ENCODE results near the gene DOK5.

The DOK5 gene

DNA sequence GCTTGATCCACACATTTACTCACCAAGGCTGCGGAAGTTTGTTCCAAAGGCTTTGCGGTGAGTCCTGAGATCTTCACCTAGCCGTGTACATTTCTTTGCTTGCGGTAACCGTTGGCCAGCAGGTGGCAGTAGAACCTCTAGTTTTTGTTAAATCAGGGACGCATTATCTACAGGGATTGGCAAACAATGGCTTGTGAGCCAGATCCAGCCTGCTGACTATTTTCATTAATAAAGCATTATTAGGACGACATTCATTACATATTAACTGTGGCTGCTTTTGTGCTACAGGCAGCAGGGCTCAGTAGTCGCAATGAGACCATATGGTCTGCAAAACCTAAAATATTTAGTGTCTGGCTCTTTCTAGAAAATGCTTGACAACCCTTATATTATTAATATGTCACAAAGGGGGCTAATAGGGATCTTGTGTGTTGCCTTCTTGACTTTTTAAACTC is 174.1 kb downstream of the DOK5 start:
- Histone ChIP-seq H3K27ac (replicated peaks; ENCODE audit: low read length) (no peak overlapping the region), H2AFZ (ENCODE audit: low read length) (peak overlapping the region; percentile 74), H3K79me1 (ENCODE audit: low read depth, low read length) (no peaks in the 10 kb centered on the region), H3K4me3 (ENCODE audit: low read length in 2 of 2) (no peak overlapping the region), H3K9me3 (replicated peaks in 1 of 2; ENCODE audit: control insufficient read depth in 2 of 2, insufficient read depth in 1 of 2, low read depth in 1 of 2, low read length in 2 of 2) (no peaks in the 10 kb centered on the region), H3K18ac (ENCODE audit: low read length) (no peak overlapping the region), H2AK5ac (ENCODE audit: low read depth, low read length) (no peak overlapping the region), H3K14ac (ENCODE audit: low read length) (no peak overlapping the region), H3K23ac (ENCODE audit: low read depth, low read length, poor library complexity) (no peak overlapping the region), H2BK120ac (ENCODE audit: low read depth, low read length) (no peak overlapping the region), H3K4ac (ENCODE audit: low read length) (no peak overlapping the region), H4K8ac (ENCODE audit: low read depth, low read length) (no peak overlapping the region), H3K9ac (ENCODE audit: low read depth, low read length, poor library complexity) (no peak overlapping the region), H2BK12ac (ENCODE audit: low read length) (no peak overlapping the region), H3K4me1 (ENCODE audit: control insufficient read depth in 2 of 2, insufficient read depth in 1 of 2, low read depth in 1 of 2, low read length in 2 of 2) (peaks cover 0 to 11% of the 10 kb centered on the region in 2 donors), H2BK15ac (ENCODE audit: low read length) (no peak overlapping the region), H4K91ac (ENCODE audit: low read depth, low read length, poor library complexity) (no peak overlapping the region), H3K4me2 (ENCODE audit: insufficient read depth, low read length, poor library complexity, severe bottlenecking) (no peak overlapping the region), H3K27me3 (ENCODE audit: control insufficient read depth in 3 of 3, insufficient read depth in 3 of 3, low read depth in 1 of 3, low read length in 3 of 3) (no peaks in the 10 kb centered on the region), H2BK5ac (ENCODE audit: low read length) (no peak overlapping the region), H3K36me3 (replicated peaks in 1 of 2; ENCODE audit: control insufficient read depth in 2 of 2, insufficient read depth in 2 of 2, low read length in 2 of 2) (no peaks in the 10 kb centered on the region)
- DNase-seq (ENCODE audit: low spot score): peak; percentile 81
- no CpG with 5 or more reads among the region's 8 CpGs for WGBS, 2 donors (ENCODE audit: extremely low coverage in 2 of 2, insufficient read length in 2 of 2, insufficient replicate concordance in 1 of 2)

DNA sequence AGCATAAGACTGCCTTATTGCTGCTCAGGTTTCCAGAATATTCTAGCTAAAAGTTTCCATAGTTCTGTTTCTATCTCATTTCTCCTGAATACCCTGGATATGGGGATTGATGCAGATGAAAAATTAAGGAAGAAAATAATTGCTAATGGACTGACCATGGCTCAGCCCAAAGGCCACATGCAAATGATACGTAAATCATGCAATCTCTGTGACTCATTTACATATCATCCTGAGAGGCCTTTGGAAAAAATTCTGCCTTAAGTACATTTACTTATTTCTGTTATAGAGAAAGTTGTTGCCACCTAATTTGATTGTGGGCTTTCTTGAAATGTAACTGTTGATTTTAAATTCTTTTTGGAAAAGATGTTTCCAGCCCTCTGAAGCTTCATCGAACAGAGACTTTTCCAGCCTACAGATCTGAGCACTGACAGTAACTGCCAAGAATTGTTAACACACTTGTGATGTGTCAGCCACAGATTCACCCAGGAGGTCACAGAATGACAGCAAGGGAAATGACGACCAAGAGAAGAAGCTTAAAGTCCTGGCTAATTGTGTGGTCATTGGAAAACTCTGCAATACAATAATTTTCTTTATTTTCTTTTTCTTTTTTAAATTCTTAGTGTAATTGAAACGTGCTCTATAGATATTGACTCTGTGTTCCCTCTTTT is 174.8 kb downstream of the DOK5 start:
- DNase-seq (ENCODE audit: low spot score): no peak
- no peak overlapping the region for H2BK5ac ChIP-seq (ENCODE audit: low read length)
- H3K9me3 ChIP-seq (replicated peaks in 1 of 2; ENCODE audit: control insufficient read depth in 2 of 2, insufficient read depth in 1 of 2, low read depth in 1 of 2, low read length in 2 of 2): no peaks in the 10 kb centered on the region
- H2AFZ ChIP-seq (ENCODE audit: low read length): peak overlapping the region; percentile 74
- H4K8ac ChIP-seq (ENCODE audit: low read depth, low read length): no peak overlapping the region
- no peak overlapping the region for H2BK120ac ChIP-seq (ENCODE audit: low read depth, low read length)
- no peak overlapping the region for H2BK15ac ChIP-seq (ENCODE audit: low read length)
- H3K4me1 ChIP-seq (ENCODE audit: control insufficient read depth in 2 of 2, insufficient read depth in 1 of 2, low read depth in 1 of 2, low read length in 2 of 2): peaks cover 2 to 14% of the 10 kb centered on the region in 2 donors
- H3K9ac ChIP-seq (ENCODE audit: low read depth, low read length, poor library complexity): no peak overlapping the region
- no peak overlapping the region for H3K4ac ChIP-seq (ENCODE audit: low read length)
- no peak overlapping the region for H4K91ac ChIP-seq (ENCODE audit: low read depth, low read length, poor library complexity)
- no peak overlapping the region for H2BK12ac ChIP-seq (ENCODE audit: low read length)
- H3K14ac ChIP-seq (ENCODE audit: low read length): no peak overlapping the region
- no peaks in the 10 kb centered on the region for H3K27me3 ChIP-seq (ENCODE audit: control insufficient read depth in 3 of 3, insufficient read depth in 3 of 3, low read depth in 1 of 3, low read length in 3 of 3)
- H3K79me1 ChIP-seq (ENCODE audit: low read depth, low read length): no peaks in the 10 kb centered on the region
- no peak overlapping the region for H3K27ac ChIP-seq (replicated peaks; ENCODE audit: low read length)
- no peak overlapping the region for H2AK5ac ChIP-seq (ENCODE audit: low read depth, low read length)
- no peaks in the 10 kb centered on the region for H3K36me3 ChIP-seq (replicated peaks in 1 of 2; ENCODE audit: control insufficient read depth in 2 of 2, insufficient read depth in 2 of 2, low read length in 2 of 2)
- no peak overlapping the region for H3K18ac ChIP-seq (ENCODE audit: low read length)
- H3K4me2 ChIP-seq (ENCODE audit: insufficient read depth, low read length, poor library complexity, severe bottlenecking): no peak overlapping the region
- no peak overlapping the region for H3K4me3 ChIP-seq (ENCODE audit: low read length in 2 of 2)
- no CpG with 5 or more reads among the region's 4 CpGs for WGBS, 2 donors (ENCODE audit: extremely low coverage in 2 of 2, insufficient read length in 2 of 2, insufficient replicate concordance in 1 of 2)
- no peak overlapping the region for H3K23ac ChIP-seq (ENCODE audit: low read depth, low read length, poor library complexity)

DNA sequence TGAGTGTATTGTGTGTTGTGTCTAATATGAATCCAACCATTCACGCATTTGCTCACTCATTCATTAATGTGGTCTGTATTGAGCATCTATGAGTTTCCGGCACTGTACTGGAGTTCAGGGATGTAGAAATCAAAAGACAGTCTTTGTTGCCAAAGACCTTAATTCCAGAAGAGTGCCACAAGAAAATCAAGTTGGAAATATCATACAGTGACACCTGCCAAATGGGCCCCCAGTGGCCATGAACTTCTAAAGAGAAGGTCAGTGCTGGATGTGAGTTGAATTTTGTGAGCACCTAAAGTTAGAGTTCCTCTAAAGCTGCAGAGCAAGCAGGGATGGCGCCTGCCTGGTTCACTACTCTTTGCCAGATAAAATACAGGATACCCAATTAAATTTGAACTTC is 175.9 kb downstream of the DOK5 start:
- no peak for DNase-seq (ENCODE audit: low spot score)
- H2BK12ac ChIP-seq (ENCODE audit: low read length): no peak overlapping the region
- no peak overlapping the region for H4K91ac ChIP-seq (ENCODE audit: low read depth, low read length, poor library complexity)
- no peak overlapping the region for H3K27ac ChIP-seq (replicated peaks; ENCODE audit: low read length)
- no peak overlapping the region for H2AFZ ChIP-seq (ENCODE audit: low read length)
- H2BK120ac ChIP-seq (ENCODE audit: low read depth, low read length): no peak overlapping the region
- no CpG with 5 or more reads among the region's 3 CpGs for WGBS, 2 donors (ENCODE audit: extremely low coverage in 2 of 2, insufficient read length in 2 of 2, insufficient replicate concordance in 1 of 2)
- H2BK5ac ChIP-seq (ENCODE audit: low read length): no peak overlapping the region
- H3K27me3 ChIP-seq (ENCODE audit: control insufficient read depth in 3 of 3, insufficient read depth in 3 of 3, low read depth in 1 of 3, low read length in 3 of 3): no peaks in the 10 kb centered on the region
- H3K79me1 ChIP-seq (ENCODE audit: low read depth, low read length): no peaks in the 10 kb centered on the region
- no peak overlapping the region for H3K9ac ChIP-seq (ENCODE audit: low read depth, low read length, poor library complexity)
- no peak overlapping the region for H2BK15ac ChIP-seq (ENCODE audit: low read length)
- no peak overlapping the region for H3K4ac ChIP-seq (ENCODE audit: low read length)
- no peak overlapping the region for H3K23ac ChIP-seq (ENCODE audit: low read depth, low read length, poor library complexity)
- no peak overlapping the region for H3K4me2 ChIP-seq (ENCODE audit: insufficient read depth, low read length, poor library complexity, severe bottlenecking)
- H3K36me3 ChIP-seq (replicated peaks in 1 of 2; ENCODE audit: control insufficient read depth in 2 of 2, insufficient read depth in 2 of 2, low read length in 2 of 2): no peaks in the 10 kb centered on the region
- no peak overlapping the region for H3K18ac ChIP-seq (ENCODE audit: low read length)
- H4K8ac ChIP-seq (ENCODE audit: low read depth, low read length): no peak overlapping the region
- no peak overlapping the region for H3K4me3 ChIP-seq (ENCODE audit: low read length in 2 of 2)
- H3K4me1 ChIP-seq (ENCODE audit: control insufficient read depth in 2 of 2, insufficient read depth in 1 of 2, low read depth in 1 of 2, low read length in 2 of 2): peaks cover 2 to 14% of the 10 kb centered on the region in 2 donors
- H2AK5ac ChIP-seq (ENCODE audit: low read depth, low read length): no peak overlapping the region
- no peaks in the 10 kb centered on the region for H3K9me3 ChIP-seq (replicated peaks in 1 of 2; ENCODE audit: control insufficient read depth in 2 of 2, insufficient read depth in 1 of 2, low read depth in 1 of 2, low read length in 2 of 2)
- no peak overlapping the region for H3K14ac ChIP-seq (ENCODE audit: low read length)

DNA sequence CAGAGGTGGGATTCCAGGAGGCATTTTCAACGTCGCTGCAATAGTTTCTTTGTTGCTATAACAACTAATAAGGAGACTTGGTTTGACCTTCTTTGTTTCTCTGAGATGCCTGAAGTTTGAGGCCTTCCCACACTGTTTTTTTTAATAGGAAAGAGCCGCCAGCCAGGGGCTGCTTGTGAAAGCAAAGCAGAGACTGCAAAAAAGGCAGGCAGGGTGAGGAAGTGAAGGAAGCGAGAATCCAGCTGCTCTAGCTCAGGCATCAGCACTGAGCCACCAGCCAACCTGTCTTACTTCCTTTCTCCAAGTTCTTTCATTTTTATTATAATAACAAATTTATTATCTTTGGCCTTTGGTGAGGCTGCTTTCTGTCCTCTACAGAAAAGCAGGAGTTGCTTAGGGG is 179.1 kb downstream of the DOK5 start:
- no peaks in the 10 kb centered on the region for H3K27me3 ChIP-seq (ENCODE audit: control insufficient read depth in 3 of 3, insufficient read depth in 3 of 3, low read depth in 1 of 3, low read length in 3 of 3)
- H3K4me3 ChIP-seq (ENCODE audit: low read length in 2 of 2): no peak overlapping the region
- H3K9me3 ChIP-seq (replicated peaks in 1 of 2; ENCODE audit: control insufficient read depth in 2 of 2, insufficient read depth in 1 of 2, low read depth in 1 of 2, low read length in 2 of 2): no peaks in the 10 kb centered on the region
- no peak overlapping the region for H3K4ac ChIP-seq (ENCODE audit: low read length)
- no peak overlapping the region for H2BK12ac ChIP-seq (ENCODE audit: low read length)
- no peak overlapping the region for H3K23ac ChIP-seq (ENCODE audit: low read depth, low read length, poor library complexity)
- H2BK15ac ChIP-seq (ENCODE audit: low read length): no peak overlapping the region
- peaks cover 2 to 17% of the 10 kb centered on the region in 2 donors for H3K4me1 ChIP-seq (ENCODE audit: control insufficient read depth in 2 of 2, insufficient read depth in 1 of 2, low read depth in 1 of 2, low read length in 2 of 2)
- H4K8ac ChIP-seq (ENCODE audit: low read depth, low read length): no peak overlapping the region
- H3K18ac ChIP-seq (ENCODE audit: low read length): no peak overlapping the region
- no peak for DNase-seq (ENCODE audit: low spot score)
- no peak overlapping the region for H2BK120ac ChIP-seq (ENCODE audit: low read depth, low read length)
- H3K4me2 ChIP-seq (ENCODE audit: insufficient read depth, low read length, poor library complexity, severe bottlenecking): no peak overlapping the region
- H3K9ac ChIP-seq (ENCODE audit: low read depth, low read length, poor library complexity): no peak overlapping the region
- no peaks in the 10 kb centered on the region for H3K36me3 ChIP-seq (replicated peaks in 1 of 2; ENCODE audit: control insufficient read depth in 2 of 2, insufficient read depth in 2 of 2, low read length in 2 of 2)
- no peak overlapping the region for H3K14ac ChIP-seq (ENCODE audit: low read length)
- no CpG with 5 or more reads among the region's 4 CpGs for WGBS, 2 donors (ENCODE audit: extremely low coverage in 2 of 2, insufficient read length in 2 of 2, insufficient replicate concordance in 1 of 2)
- no peak overlapping the region for H2BK5ac ChIP-seq (ENCODE audit: low read length)
- no peak overlapping the region for H4K91ac ChIP-seq (ENCODE audit: low read depth, low read length, poor library complexity)
- H3K79me1 ChIP-seq (ENCODE audit: low read depth, low read length): no peaks in the 10 kb centered on the region
- H3K27ac ChIP-seq (replicated peaks; ENCODE audit: low read length): no peak overlapping the region
- H2AFZ ChIP-seq (ENCODE audit: low read length): peak overlapping the region; percentile 81
- no peak overlapping the region for H2AK5ac ChIP-seq (ENCODE audit: low read depth, low read length)

All from neuronal stem cell (in vitro differentiated cells).